GM21526 (cell line): ENCODE data around the gene KCNK5.

Experiments used
- ATAC-seq: cut with Tn5 transposase; IDR thresholded peaks from one replicate; pipeline ENCODE4 v1.9.1; 2021; ENCODE audit warnings: moderate library complexity; ENCODE audit not compliant: unreplicated experiment, low FRiP score

The KCNK5 gene

GRCh38 chr6:39144481-39145173 is 84.6 kb downstream of the KCNK5 start:
- no peak for ATAC-seq

- ATAC-seq, result no peak
Observed at GRCh38 chr6:39143238-39143930, 85.9 kb downstream of the KCNK5 start.

DNA sequence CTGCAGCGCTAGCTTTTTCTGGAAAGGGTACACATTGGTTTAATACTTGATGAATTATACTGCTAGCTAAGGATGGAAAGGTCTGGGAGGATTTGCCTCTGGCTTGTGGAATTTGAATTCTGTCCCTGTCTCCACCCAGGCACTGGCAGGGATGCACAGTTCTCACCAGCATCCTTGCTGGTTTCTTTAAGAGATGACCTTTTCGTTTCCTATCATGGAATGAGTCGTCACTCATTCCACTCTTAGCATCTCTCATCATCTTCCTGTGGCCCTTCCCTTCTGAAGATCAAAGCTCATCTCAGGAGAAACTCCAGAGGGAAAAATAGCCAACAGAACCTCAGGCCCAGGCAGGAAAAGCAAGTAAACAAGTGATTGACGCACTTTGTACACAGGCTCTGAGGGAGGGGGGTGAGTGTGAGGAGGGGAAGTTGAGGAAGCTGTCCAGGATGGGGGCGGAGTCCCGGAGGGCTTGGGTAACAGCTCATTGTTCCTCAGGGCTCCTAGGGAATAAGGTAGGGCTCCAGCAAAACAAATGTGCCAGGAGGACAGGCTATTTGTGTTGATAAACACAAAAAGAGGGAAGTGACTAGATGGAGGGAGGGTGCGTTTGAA is 88.6 kb downstream of the KCNK5 start:
- ATAC-seq, result no peak
